BE2C (cell line): Measurements from ENCODE around the gene MEAF6.
"Not testable (repeated sequence)": the region's sequence is repeated elsewhere in the genome, so short reads cannot be mapped to it uniquely, and the experiment has no call there.

Experiments used
- DNase-seq: peaks from one replicate; pipeline ENCODE4 v3.0.0-alpha.2; 2020
- H3K27me3 ChIP-seq: fragments of 250-450 bp; sonication (Bioruptor Pico); 2 replicates; pipeline ENCODE4 v1.5.1; 2020; ENCODE audit warnings: mild to moderate bottlenecking
- H3K36me3 ChIP-seq: fragments of 250-450 bp; sonication (Bioruptor Pico); 2 replicates; pipeline ENCODE4 v1.5.1; 2020; ENCODE audit warnings: mild to moderate bottlenecking
- H3K4me1 ChIP-seq: fragments of 250-450 bp; sonication (Bioruptor Pico); 2 replicates; pipeline ENCODE4 v1.5.1; 2020
- H3K4me3 ChIP-seq: 2 replicates; pipeline ENCODE4 v1.5.1; 2011; ENCODE audit warnings: low read depth, low read length
- H3K9me3 ChIP-seq: fragments of 250-450 bp; sonication (Bioruptor Pico); 2 replicates; pipeline ENCODE4 v1.5.1; 2020
- TF ChIP-seq, protein P1 (sequence below): IDR thresholded peaks from 2 replicates; pipeline ENCODE4 v1.5.1; 2012; ENCODE audit warnings: mild to moderate bottlenecking, low read depth, low read length

MEAF6 gene

DNA sequence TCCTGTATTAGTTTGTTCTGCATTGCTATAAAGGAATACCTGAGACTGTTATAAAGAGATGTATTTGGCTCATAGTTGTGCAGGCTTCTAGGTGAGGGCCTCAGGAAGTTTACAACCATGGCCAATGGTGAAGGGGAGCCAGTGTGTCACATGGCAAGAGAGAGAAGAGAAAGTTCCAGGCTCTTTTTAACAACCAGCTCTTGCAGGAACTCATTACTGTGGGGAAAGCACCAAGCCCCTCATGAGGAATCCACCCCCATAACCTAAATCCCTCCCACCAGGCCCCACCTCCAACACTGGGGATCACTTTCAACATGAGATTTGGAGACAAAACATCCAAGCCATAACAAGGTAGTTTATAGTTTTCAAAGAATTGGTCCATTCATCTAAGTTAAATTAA, 5.0 kb upstream of the MEAF6 start:
- Histone ChIP-seq H3K4me1 (no peaks in the 10 kb centered on the region), H3K9me3 (no peaks in the 10 kb centered on the region), H3K27me3 (no peaks in the 10 kb centered on the region), H3K36me3 (no peaks in the 10 kb centered on the region), H3K4me3 (no peak overlapping the region)
- TF ChIP-seq, protein P1, sequence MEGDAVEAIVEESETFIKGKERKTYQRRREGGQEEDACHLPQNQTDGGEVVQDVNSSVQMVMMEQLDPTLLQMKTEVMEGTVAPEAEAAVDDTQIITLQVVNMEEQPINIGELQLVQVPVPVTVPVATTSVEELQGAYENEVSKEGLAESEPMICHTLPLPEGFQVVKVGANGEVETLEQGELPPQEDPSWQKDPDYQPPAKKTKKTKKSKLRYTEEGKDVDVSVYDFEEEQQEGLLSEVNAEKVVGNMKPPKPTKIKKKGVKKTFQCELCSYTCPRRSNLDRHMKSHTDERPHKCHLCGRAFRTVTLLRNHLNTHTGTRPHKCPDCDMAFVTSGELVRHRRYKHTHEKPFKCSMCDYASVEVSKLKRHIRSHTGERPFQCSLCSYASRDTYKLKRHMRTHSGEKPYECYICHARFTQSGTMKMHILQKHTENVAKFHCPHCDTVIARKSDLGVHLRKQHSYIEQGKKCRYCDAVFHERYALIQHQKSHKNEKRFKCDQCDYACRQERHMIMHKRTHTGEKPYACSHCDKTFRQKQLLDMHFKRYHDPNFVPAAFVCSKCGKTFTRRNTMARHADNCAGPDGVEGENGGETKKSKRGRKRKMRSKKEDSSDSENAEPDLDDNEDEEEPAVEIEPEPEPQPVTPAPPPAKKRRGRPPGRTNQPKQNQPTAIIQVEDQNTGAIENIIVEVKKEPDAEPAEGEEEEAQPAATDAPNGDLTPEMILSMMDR, result no peak
- DNase-seq, result no peak

DNA sequence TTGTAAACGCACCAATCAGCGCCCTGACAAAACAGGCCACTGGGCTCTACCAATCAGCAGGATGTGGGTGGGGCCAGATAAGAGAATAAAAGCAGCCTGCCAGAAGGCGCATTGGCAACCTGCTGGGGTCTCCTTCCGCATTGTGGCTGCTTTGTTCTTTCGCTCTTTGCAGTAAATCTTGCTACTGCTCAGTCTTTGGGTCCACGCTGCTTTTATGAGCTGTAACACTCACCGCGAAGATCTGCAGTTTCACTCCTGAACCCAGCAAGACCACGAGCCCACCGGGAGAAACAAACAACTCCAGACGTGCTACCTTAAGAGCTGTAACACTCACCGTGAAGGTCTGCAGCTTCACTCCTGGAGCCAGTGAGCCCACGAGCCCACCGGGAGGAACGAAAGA, 4.4 kb upstream of the MEAF6 start:
- H3K4me1 ChIP-seq, DNase-seq, H3K9me3 ChIP-seq, H3K36me3 ChIP-seq, H3K4me3 ChIP-seq, H3K27me3 ChIP-seq: not testable (repeated sequence)

DNA sequence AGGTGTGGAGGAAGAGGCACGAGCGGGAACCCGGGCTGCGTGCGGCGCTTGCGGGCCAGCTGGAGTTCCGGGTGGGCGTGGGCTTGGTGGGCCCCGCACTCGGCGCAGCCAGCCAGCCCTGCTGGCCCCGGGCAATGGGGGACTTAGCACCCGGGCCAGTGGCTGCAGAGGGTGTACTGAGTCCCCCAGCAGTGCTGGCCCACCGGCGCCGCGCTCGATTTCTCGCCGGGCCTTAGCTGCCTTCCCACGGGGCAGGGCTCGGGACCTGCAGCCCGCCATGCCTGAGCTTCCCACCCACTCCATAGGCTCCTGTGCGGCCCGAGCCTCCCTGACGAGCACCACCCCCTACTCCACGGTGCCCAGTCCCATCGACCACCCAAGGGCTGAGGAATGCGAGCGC, 3.7 kb upstream of the MEAF6 start:
- H3K4me1 ChIP-seq, H3K9me3 ChIP-seq, H3K4me3 ChIP-seq, DNase-seq, H3K27me3 ChIP-seq, H3K36me3 ChIP-seq: not testable (repeated sequence)

DNA sequence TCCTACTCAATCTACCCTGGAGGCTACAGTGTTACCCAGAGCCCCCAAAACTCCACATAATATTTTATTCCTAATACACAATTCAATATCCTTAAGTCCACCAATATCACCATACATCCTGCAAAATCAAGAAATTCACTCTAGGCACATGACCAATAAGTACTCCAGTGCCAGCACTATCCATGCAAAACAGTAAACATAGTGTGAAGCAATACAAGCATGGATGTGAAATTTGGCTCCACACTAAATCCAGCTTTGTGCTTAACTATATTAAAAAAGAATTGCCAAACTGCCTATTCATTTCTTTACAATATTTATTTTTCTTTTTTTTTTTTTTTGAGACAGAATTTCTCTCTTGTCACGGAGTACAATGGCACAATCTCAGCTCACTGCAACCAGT, 3.0 kb upstream of the MEAF6 start:
- Histone ChIP-seq H3K36me3 (no peaks in the 10 kb centered on the region), H3K4me1 (no peaks in the 10 kb centered on the region), H3K27me3 (no peaks in the 10 kb centered on the region), H3K9me3 (no peaks in the 10 kb centered on the region), H3K4me3 (no peak overlapping the region)
- DNase-seq, result no peak
- TF ChIP-seq, protein P1, result no peak

DNA sequence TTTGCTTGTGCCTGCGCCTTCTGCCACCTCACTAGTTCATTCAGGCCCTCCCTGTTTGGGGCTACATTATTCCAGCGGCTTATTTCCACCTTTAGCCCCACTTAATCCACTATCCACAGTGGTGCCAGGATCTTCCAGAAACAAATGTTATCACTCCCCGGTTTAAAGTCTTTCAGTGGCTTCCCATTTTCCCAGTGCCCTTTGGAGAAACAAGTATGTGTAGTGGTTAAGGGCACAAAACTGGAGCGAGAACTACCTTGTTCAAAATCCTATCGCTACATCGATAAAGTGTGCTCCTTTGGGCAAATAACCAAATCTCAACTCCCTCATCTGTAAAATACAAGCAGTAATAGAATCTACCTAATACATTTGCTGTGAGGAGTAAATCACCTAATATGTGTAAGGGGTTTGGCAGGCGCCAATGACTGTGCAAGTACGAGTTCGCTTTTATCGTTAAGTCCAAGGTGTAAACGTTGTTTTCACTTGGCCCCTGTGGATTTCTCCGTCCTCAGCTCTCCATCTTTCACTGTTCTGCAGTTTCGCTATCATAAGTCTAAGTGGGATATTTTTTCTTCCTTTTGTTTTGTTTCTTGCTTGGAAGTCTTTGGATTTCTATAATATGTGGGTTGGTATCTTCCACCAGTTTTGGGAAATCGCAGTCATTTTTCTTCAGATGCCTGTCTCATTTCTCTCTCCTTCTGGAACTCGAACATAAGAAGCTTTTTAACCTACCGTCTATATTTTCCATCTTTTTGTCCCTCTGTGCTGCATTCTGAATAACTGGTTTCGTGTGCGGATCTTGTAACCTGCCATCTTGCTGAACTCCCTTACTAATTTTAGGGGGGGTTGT, 844 bp upstream of the MEAF6 start:
- Histone ChIP-seq H3K27me3 (no peaks in the 10 kb centered on the region), H3K9me3 (no peaks in the 10 kb centered on the region), H3K36me3 (no peaks in the 10 kb centered on the region; the same call in 1 of the 2 replicates), H3K4me3 (peak overlapping the region; percentile 68), H3K4me1 (no peaks in the 10 kb centered on the region)
- TF ChIP-seq, protein P1, result no peak
- no peak for DNase-seq

DNA sequence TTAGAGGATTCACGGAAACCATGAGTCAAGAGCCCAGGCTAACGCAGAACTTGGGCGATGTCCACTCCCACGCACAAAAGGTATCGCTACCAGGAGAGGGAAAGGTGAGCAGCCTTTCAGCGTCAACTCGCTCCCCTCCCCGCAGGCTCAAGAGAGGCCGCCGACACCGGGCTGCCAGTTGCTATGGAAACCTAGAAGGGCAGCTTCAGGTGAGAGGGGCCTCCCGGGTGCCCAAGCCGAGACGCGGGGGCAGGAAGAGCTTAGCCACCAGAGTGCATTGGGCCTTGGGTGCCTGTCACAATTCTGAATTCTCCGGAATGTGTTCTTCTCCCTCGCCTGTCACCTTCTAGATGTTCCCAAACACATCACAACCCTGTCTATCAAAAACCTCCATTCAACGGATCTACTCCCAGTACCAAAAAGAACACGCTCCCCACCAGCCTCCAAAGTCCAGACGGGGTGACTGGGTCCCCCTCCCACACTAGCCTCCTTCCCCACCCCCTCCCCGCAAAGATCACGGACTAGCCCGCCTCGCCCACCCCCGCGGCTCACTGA, 694 bp downstream of the MEAF6 start:
- peak; percentile 7 for DNase-seq
- Histone ChIP-seq H3K4me1 (no peaks in the 10 kb centered on the region), H3K4me3 (peak overlapping the region; percentile 68), H3K36me3 (no peaks in the 10 kb centered on the region; the same call in 1 of the 2 replicates), H3K9me3 (no peaks in the 10 kb centered on the region), H3K27me3 (no peaks in the 10 kb centered on the region)
- TF ChIP-seq, protein P1, result no peak

DNA sequence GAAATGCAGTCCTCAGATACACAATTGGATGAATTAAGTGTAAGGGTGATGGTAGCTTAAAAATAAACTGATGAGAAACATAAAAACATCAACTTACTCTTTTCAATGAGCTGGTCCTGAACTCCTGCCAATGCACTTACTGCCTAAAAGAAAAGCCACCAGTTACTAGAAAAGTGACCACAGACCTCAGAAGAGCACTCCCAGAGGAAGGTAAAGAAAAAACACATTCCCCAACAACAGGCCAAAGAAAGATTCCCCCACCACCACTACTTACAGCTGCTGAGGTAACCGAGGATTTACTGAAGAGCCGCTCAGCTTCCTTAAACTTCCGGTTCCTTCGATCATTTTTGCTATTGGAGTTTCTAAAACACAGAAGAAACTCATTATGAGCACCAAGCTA, 5.4 kb downstream of the MEAF6 start:
- H3K4me3 ChIP-seq, result no peak overlapping the region
- DNase-seq, result no peak
- TF ChIP-seq, protein P1, result no peak
- H3K4me1 ChIP-seq, result no peaks in the 10 kb centered on the region
- H3K27me3 ChIP-seq, result no peaks in the 10 kb centered on the region
- H3K36me3 ChIP-seq, result no peaks in the 10 kb centered on the region; the same call in 1 of the 2 replicates
- no peaks in the 10 kb centered on the region for H3K9me3 ChIP-seq
